ENCODE measurements around the gene RIN3. TPM values are rescaled to one million over a fixed set of nuclear protein-coding genes. Genes with fewer than 3 reads are reported as not detected.

RIN3 gene
- total RNA-seq, 1 experiment from 2014 or later: 14.8 TPM

DNA sequence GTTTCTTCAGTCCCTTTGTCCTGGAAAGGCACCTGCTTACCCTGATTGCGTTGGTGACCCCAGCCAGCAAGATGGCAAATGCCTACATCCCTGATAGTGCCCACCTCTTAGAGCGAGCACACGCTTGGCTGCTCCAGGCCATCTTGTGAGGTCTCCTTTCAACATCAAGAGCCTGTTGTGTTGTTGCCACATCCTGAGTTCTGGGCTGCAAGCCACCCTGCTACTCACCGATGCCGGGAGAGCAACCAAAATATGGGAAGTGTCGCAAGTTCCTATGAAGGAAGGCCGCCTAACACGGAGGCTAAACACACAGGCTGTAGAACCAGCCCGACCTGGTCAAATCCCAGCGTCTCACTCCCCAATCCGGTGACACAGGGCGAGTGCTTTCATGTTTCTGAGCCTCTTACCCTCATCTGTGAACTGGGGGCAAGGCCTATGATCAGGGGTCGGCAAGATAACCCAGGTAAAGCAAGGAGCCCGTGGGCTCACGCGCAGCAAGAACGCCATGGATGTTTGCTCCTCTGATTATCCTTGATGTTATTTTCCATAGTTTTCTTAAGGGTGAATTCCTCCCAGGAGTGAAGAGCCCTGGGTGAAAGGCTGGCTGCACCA lies 136.5 kb downstream of the RIN3 start:
- no peak overlapping the region for H3K4me3 ChIP-seq
- BruUV-seq (replicated peaks): no TSS peak
- intact Hi-C loops (cut with micrococcal nuclease; ENCODE audit: unreplicated experiment): no loop called here
- H3F3A ChIP-seq (ENCODE audit: insufficient read depth, low read depth): peaks cover 57% of the 10 kb centered on the region
- DNase-seq: peak; percentile 39 to 97
- H2AFZ ChIP-seq: no peak overlapping the region
- H3K9me3 ChIP-seq (ENCODE audit: insufficient read depth, low read depth): peaks cover 4% of the 10 kb centered on the region; the same call in 1 of the 2 replicates
- TF ChIP-seq EZH2 (IDR thresholded peaks at IDR 0.05; ENCODE audit: low read depth): no peak
- TF ChIP-seq, protein P1, sequence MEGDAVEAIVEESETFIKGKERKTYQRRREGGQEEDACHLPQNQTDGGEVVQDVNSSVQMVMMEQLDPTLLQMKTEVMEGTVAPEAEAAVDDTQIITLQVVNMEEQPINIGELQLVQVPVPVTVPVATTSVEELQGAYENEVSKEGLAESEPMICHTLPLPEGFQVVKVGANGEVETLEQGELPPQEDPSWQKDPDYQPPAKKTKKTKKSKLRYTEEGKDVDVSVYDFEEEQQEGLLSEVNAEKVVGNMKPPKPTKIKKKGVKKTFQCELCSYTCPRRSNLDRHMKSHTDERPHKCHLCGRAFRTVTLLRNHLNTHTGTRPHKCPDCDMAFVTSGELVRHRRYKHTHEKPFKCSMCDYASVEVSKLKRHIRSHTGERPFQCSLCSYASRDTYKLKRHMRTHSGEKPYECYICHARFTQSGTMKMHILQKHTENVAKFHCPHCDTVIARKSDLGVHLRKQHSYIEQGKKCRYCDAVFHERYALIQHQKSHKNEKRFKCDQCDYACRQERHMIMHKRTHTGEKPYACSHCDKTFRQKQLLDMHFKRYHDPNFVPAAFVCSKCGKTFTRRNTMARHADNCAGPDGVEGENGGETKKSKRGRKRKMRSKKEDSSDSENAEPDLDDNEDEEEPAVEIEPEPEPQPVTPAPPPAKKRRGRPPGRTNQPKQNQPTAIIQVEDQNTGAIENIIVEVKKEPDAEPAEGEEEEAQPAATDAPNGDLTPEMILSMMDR (conservative IDR thresholded peaks at IDR 0.05): no peak
- H3K4me2 ChIP-seq: peak overlapping the region; percentile 71
- H3K27ac ChIP-seq: peak overlapping the region; percentile 99
- H3K27me3 ChIP-seq (ENCODE audit: insufficient read depth, low read depth): no peaks in the 10 kb centered on the region
- no peaks in the 10 kb centered on the region for H3K36me3 ChIP-seq (ENCODE audit: low read depth)
- H3K9me2 ChIP-seq (ENCODE audit: insufficient read depth): no peaks in the 10 kb centered on the region
- peaks cover 19% of the 10 kb centered on the region for H3K79me2 ChIP-seq (ENCODE audit: low read depth)
- H4K20me1 ChIP-seq (ENCODE audit: insufficient read depth): no peaks in the 10 kb centered on the region
- CTCF ChIA-PET: no interaction called here
- POLR2A ChIA-PET (ENCODE audit: unreplicated experiment): no interaction called here
- H3K4me1 ChIP-seq (replicated peaks; ENCODE audit: insufficient read depth): peaks cover 62% of the 10 kb centered on the region

DNA sequence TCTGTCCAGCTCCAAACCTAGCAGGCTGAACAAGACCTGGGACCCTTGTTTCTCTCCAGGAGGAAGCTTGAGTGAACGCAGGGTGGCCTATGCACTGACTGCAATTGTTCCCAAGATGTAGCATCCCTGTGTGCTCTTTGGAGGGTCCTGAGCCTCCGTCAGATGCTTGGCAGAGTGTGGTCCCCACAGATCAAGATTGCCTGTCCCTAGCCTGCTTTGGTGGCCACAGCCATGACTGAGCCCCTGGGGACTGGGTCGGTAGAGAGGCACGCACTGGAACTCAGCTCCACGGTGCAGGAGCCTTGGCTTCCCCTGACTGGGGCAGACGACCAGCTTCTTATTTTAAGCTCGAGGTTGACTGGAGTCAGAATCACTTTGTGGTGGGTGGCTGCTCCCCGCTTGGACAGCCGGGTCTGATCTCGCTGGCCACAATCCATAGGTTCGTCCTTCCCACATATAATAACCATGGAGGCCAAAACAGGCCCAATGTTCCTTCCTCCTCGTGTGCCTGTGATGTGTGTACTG lies 137.1 kb downstream of the RIN3 start:
- Histone ChIP-seq H3K9me3 (ENCODE audit: insufficient read depth, low read depth) (no peaks in the 10 kb centered on the region), H3F3A (ENCODE audit: insufficient read depth, low read depth) (peaks cover 51% of the 10 kb centered on the region), H3K27me3 (ENCODE audit: insufficient read depth, low read depth) (no peaks in the 10 kb centered on the region), H3K36me3 (ENCODE audit: low read depth) (no peaks in the 10 kb centered on the region), H3K9me2 (ENCODE audit: insufficient read depth) (no peaks in the 10 kb centered on the region), H3K79me2 (ENCODE audit: low read depth) (peaks cover 19% of the 10 kb centered on the region), H3K4me3 (no peak overlapping the region), H4K20me1 (ENCODE audit: insufficient read depth) (no peaks in the 10 kb centered on the region), H3K4me2 (peak overlapping the region; percentile 71), H3K27ac (peak overlapping the region; percentile 99), H3K4me1 (replicated peaks; ENCODE audit: insufficient read depth) (peaks cover 56% of the 10 kb centered on the region), H2AFZ (no peak overlapping the region)
- no peak for DNase-seq
- POLR2A ChIA-PET (ENCODE audit: unreplicated experiment): no interaction called here
- CTCF ChIA-PET: interaction anchor here (0.6 kb wide), 1 partner anchor 24 kb away, joined by 3 read pairs; no protein-coding TSS in a partner anchor
- intact Hi-C loops (cut with micrococcal nuclease; ENCODE audit: unreplicated experiment): no loop called here
- TF ChIP-seq, protein P1 (conservative IDR thresholded peaks at IDR 0.05): no peak
- no peak for TF ChIP-seq EZH2 (IDR thresholded peaks at IDR 0.05; ENCODE audit: low read depth)
- BruUV-seq (replicated peaks): no TSS peak

DNA sequence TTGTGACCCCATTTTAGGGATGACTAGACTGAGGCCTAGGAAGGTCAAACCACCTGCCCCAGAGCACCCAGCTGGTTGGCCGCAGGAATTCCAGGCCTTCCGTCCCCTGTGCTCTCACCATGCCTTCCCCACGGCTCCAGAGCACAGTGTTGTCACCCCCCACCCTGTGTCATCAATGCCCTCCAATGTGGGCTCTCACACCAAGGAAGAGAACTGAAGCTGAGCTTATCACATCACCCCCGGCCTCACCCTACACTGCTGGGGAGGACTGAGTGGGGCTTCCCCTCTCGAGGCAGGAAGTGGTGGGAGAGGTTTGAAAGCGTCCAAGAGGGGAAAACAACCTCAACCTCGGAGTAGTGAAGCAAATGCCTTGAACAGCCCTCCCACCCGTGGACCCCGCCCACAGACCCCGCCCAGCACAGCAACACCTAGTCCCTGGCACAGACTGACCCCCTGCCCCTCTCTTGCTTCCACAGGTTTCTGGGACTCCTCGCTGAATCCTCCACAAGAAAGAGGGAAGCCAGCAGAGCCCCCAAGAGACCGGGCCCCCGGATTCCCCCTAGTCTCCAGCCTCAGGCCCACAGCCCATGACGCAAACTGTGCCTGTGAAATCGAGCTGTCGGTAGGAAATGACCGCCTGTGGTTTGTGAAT lies 137.7 kb downstream of the RIN3 start:
- H2AFZ ChIP-seq: no peak overlapping the region
- POLR2A ChIA-PET (ENCODE audit: unreplicated experiment): no interaction called here
- BruUV-seq (replicated peaks): no TSS peak
- H3K4me1 ChIP-seq (replicated peaks; ENCODE audit: insufficient read depth): peaks cover 50% of the 10 kb centered on the region
- intact Hi-C loops (cut with micrococcal nuclease; ENCODE audit: unreplicated experiment): no loop called here
- H3K27me3 ChIP-seq (ENCODE audit: insufficient read depth, low read depth): no peaks in the 10 kb centered on the region
- no peak for TF ChIP-seq EZH2 (IDR thresholded peaks at IDR 0.05; ENCODE audit: low read depth)
- TF ChIP-seq, protein P1 (conservative IDR thresholded peaks at IDR 0.05): no peak
- H3K4me3 ChIP-seq: no peak overlapping the region
- CTCF ChIA-PET: interaction anchor here (0.6 kb wide), 1 partner anchor 24 kb away, joined by 3 read pairs; no protein-coding TSS in a partner anchor
- peaks cover 19% of the 10 kb centered on the region for H3K79me2 ChIP-seq (ENCODE audit: low read depth)
- no peaks in the 10 kb centered on the region for H3K9me3 ChIP-seq (ENCODE audit: insufficient read depth, low read depth)
- no peaks in the 10 kb centered on the region for H3K9me2 ChIP-seq (ENCODE audit: insufficient read depth)
- H3K36me3 ChIP-seq (ENCODE audit: low read depth): no peaks in the 10 kb centered on the region
- peaks cover 45% of the 10 kb centered on the region for H3F3A ChIP-seq (ENCODE audit: insufficient read depth, low read depth)
- no peak for DNase-seq
- no peaks in the 10 kb centered on the region for H4K20me1 ChIP-seq (ENCODE audit: insufficient read depth)
- H3K27ac ChIP-seq: peak overlapping the region; percentile 99
- H3K4me2 ChIP-seq: no peak overlapping the region
